ENCODE measurements around the gene PIK3R2.

DNA sequence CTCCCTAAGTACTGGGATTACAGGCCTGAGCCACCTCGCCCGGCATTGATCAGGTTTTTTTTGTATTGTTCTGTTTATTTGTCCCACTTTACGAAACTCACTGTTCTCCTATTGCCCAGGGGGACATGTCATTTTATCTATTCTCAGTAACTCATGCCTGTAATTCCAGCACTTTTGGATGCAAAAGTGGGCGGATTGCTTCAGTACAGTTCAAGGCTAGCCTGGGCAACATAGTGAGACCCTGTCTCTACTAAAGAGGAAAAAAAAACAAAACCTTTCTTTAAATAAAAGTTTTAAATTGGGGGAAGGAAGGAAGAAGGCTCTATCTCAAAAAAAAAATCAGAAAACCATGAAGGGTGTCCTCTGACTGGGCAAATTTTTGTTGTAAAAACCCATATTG lies 37.3 kb downstream of the PIK3R2 start:
- TF ChIP-seq, protein P1, sequence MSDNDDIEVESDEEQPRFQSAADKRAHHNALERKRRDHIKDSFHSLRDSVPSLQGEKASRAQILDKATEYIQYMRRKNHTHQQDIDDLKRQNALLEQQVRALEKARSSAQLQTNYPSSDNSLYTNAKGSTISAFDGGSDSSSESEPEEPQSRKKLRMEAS (IDR thresholded peaks at IDR 0.05; ENCODE audit: low read depth, low read length) = no peak
- TF ChIP-seq, protein P2, sequence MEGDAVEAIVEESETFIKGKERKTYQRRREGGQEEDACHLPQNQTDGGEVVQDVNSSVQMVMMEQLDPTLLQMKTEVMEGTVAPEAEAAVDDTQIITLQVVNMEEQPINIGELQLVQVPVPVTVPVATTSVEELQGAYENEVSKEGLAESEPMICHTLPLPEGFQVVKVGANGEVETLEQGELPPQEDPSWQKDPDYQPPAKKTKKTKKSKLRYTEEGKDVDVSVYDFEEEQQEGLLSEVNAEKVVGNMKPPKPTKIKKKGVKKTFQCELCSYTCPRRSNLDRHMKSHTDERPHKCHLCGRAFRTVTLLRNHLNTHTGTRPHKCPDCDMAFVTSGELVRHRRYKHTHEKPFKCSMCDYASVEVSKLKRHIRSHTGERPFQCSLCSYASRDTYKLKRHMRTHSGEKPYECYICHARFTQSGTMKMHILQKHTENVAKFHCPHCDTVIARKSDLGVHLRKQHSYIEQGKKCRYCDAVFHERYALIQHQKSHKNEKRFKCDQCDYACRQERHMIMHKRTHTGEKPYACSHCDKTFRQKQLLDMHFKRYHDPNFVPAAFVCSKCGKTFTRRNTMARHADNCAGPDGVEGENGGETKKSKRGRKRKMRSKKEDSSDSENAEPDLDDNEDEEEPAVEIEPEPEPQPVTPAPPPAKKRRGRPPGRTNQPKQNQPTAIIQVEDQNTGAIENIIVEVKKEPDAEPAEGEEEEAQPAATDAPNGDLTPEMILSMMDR (IDR thresholded peaks at IDR 0.05; ENCODE audit: low read depth, low read length) = no peak
- no peak for TF ChIP-seq POLR2A (IDR thresholded peaks at IDR 0.05; ENCODE audit: extremely low read depth, insufficient read length)
- no peak for TF ChIP-seq MYC (IDR thresholded peaks at IDR 0.05; ENCODE audit: low read depth, low read length)

Data from NB4 (cell line).